ENCODE measurements around the gene TTC28. TPM values are rescaled to one million over a fixed set of nuclear protein-coding genes. Genes with fewer than 3 reads are reported as not detected.

The TTC28 gene
- total and polyA plus RNA-seq, 2 donors (not counting 3 experiments of a cell fraction or from before 2014, with no cell fraction given): 16.5 to 51.1 TPM

- H2AFZ ChIP-seq (ENCODE audit: low read depth, low read length): no peak overlapping the region
- H4K20me1 ChIP-seq (replicated peaks; ENCODE audit: control insufficient read depth, extremely low read depth, insufficient read depth, low read length): no peaks in the 10 kb centered on the region
- H3K9ac ChIP-seq (replicated peaks; ENCODE audit: extremely low read depth, insufficient read depth, low read length): no peak overlapping the region
- H3K79me2 ChIP-seq (ENCODE audit: control insufficient read depth, insufficient read depth, low read length): no peaks in the 10 kb centered on the region
- FAIRE-seq: no peak
- H3K4me2 ChIP-seq (ENCODE audit: insufficient read depth, low read length): no peak overlapping the region
- TF ChIP-seq POLR2AphosphoS5 (IDR thresholded peaks at IDR 0.05; ENCODE audit: insufficient read depth, low read depth, low read length) (no peak), POLR2A (IDR thresholded peaks at IDR 0.05; ENCODE audit: low read depth, low read length) (no peak), GATA2 (IDR thresholded peaks at IDR 0.05; ENCODE audit: insufficient read depth, insufficient read length, low read depth, low read length) (no peak), MAX (IDR thresholded peaks at IDR 0.05; ENCODE audit: insufficient read depth, insufficient read length) (no peak), FOS (IDR thresholded peaks at IDR 0.05; ENCODE audit: borderline replicate concordance, insufficient read depth, low read length) (no peak), CTCF (IDR thresholded peaks at IDR 0.05; ENCODE audit: extremely low read depth in 1 of 2, insufficient read depth in 1 of 2, low read depth in 1 of 2, low read length in 2 of 2) (no peak), JUN (IDR thresholded peaks at IDR 0.05; ENCODE audit: borderline replicate concordance, insufficient read depth, insufficient read length, low read depth) (no peak), MYC (IDR thresholded peaks at IDR 0.05; ENCODE audit: low read depth, low read length) (no peak)
- no peaks in the 10 kb centered on the region for H3K4me1 ChIP-seq (ENCODE audit: control insufficient read depth, extremely low read depth, insufficient read depth, low read length)
- ChIA-PET POLR2A (no interaction called here), CTCF (no interaction called here)
- BruUV-seq (replicated peaks): no TSS peak
- no peak for DNase-seq (ENCODE audit: low read depth, low spot score)
- H3K4me3 ChIP-seq (replicated peaks in 1 of 3; ENCODE audit: insufficient read depth in 1 of 3, low read depth in 1 of 3, low read length in 3 of 3): no peak overlapping the region
- dilution Hi-C loops (cut with MboI; ENCODE audit: extremely low pct_ligation_motif_present, low sequenced_read_pairs): no loop called here
- H3K36me3 ChIP-seq (ENCODE audit: control insufficient read depth in 2 of 2, extremely low read depth in 1 of 2, insufficient read depth in 2 of 2, low read length in 2 of 2): no peaks in the 10 kb centered on the region
- no peaks in the 10 kb centered on the region for H3K9me3 ChIP-seq (replicated peaks; ENCODE audit: control insufficient read depth, insufficient read depth, low read length)
- H3K9me1 ChIP-seq (replicated peaks; ENCODE audit: control insufficient read depth, extremely low read depth, insufficient read depth, low read length): no peaks in the 10 kb centered on the region
- intact Hi-C loops (cut with micrococcal nuclease): no loop called here
- no peaks in the 10 kb centered on the region for H3K27me3 ChIP-seq (ENCODE audit: control insufficient read depth in 2 of 2, insufficient read depth in 2 of 2, low read length in 2 of 2)
- no peak overlapping the region for H3K27ac ChIP-seq (ENCODE audit: insufficient read depth, low read depth, low read length)
These were observed 410.8 kb downstream of the TTC28 start for GRCh38 chr22:28268850-28269249.

All from endothelial cell of umbilical vein (primary cell).